SKM-1 treated with dmso at 0.1 percent for 144 hours (cell line): Measurements from ENCODE around the gene FAM20A.

Experiments used
- DNase-seq: peaks from one replicate; lab custom pipeline; 2025; ENCODE audit not compliant: unreplicated experiment; lab: John Stamatoyannopoulos, UW

Gene FAM20A

DNA sequence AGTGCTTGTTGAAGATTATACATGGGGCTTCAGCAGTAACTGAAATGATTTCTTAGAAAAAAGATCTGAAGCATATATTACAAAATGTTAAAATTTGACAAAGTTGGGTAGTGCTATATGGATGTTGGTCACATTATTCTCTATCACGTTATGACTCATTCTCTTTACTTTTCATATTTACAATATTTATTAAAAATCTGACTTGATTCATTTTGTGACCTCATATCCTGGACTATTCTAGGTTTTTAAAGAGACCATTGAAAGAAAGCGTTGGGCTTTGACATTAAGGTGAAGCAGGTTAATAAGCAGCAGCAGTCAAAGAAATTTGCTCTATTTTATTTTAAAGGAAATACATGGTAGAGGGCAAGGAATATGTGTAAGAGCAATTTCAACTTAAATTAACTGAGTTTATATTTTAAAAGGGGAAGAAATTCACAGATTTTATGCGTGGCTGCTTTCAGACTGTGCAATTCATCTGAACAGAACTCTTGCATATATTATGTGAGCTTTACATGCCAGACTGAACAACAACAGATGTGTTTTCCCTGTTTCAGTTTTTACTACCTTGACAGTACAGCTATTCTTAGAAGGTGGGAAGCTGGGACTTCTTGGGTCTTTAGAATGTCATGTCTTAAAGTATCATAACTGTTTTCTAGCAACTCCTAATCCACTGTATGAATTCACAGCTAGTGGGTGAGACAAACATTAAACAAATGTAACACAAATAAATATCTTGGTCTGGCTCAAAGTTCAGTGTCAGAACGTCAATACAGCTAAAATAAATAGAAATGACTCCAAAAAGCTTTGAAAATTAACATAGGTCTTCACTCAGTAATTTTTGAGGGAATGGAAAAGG, 10.4 kb upstream of the FAM20A start:
- no peak for DNase-seq

DNA sequence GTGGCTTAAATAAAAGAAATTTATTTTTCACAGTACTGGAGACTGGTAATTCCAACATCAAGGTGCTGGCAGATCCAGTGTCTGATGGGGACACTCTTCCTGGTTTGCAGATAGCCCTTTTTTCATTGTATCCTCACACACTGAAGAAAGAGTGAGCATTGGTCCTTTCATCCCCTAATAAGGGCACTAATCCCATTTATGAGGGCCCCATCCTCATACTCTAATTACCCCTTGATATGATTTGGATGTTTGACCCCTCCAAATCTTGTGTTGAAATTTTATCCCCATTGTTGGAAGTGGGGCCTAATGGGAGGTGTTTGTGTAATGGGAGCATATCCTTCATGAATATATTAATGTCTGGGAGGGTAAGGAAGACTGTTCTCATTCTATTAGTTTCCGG, 9.4 kb upstream of the FAM20A start:
- DNase-seq: no peak

DNA sequence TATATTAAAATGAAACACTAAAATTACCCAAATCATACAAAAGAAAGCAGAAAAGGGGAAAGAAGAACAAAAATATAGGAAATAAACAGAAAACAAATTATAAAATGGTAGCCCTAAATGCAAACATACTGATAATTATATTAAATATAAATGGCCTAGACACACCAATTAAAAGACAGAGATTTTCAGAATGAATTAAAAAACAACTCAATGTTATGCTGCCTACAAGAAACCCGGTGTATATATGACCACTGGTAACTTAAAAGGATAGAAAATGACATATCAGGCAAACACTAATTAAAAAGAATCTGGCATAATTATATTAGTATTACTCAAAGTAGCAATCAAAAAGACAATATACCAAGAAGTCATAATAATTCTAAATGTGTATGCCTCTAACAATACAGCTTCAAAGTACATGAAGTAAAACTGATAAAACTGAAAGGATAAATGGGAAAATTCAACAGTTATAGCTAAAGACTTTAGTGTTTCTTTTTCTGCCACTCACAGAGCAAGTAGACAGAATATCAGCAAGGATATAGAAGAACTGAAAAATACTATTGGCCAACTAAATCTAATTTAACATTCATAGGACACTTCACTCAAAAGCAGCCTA, 7.5 kb upstream of the FAM20A start:
- no peak for DNase-seq

DNA sequence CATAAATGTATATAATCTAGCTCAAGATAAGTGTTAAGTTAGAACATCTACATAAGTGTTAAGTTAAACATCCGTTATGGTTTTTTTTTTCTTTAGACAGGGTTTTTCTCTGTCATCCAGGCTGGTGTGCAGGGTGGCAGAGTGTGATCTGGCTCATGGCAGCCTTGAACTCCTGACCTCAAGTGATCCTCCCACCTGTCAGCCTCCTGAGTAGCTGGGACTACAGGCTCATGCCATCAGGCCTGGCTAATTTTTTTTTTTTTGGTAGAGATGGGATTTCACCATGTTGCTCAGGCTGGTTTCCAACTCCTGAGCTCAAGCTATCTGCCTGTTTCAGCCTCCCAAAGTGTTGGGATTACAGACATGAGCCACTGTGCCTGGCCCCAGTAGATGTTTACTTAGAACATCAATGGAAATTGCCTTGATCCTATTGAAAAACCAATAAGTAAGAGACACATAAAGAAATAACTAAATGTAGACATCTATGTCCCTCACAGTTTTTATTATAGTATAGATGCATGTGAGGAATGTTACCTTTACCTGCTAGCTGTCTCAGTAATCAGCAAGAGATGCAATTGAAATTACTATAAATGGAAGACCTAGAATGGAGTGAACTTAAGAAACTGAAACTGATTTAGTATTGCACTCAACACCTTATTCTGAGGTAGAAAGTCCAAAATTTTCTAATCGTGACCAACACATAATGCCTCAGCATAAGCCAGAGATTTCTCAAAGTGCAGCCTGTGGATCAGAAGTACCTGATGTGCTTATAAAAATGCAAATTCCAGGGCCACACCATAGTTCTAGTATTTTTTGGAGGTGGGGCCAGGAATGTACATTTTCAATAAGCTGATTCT, 5.5 kb upstream of the FAM20A start:
- DNase-seq: no peak

DNA sequence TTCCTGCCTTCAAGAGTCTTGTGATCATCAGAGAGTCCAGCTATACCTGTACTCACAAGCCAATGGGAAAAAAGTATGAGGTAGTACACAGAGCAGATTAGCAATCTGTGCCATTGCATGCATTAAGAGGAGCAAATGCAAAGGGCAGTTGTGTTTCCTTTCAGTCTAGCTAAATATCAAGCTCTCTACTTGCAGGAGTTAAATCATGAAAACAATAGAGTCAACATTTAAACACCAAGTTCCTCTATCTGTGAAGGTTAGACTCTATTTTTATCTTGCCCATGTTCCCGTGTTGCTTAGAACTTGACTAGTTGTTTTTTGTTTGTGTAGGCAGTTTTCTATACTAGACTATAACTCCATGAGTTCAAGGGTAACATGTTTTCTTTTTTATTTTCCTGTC, 4.7 kb upstream of the FAM20A start:
- no peak for DNase-seq

DNA sequence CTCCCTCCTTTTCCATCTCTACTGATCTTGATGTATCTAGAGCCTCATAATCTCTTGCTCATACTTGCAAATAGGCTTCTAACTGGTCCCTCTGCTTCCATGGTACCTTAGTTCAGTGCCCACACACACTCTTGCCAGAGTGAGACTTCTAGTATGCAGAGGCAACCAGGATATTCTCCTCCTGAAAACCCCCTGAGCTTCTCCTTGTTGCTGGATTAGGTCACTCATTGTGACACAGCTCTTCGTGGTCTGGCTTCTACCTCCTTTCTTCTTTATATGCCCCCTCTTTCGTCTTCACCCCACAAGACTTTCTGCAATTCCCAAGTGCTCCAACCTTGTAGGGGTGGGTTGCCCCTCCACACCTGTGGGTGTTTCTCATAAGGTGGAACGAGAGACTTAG, 2.5 kb upstream of the FAM20A start:
- DNase-seq: no peak

DNA sequence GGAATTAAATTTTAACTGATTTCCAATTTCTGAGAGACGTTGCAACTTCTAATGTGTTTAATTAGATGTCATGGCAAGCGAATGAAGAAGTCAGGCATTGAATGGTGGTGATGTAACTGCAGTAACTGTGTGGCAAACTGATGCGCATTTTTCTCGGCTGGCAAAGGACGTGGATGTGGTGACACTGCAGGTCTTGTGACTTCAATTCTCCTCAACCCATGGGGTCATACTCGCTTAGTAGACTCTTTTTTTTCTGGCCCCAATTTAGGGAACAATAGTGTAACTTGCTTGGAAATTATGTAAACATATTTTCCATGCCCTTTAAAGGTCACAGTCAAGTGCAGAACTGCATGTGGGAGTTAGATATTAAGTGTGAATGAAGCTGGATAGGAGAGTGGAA, 1.9 kb upstream of the FAM20A start:
- no peak for DNase-seq

DNA sequence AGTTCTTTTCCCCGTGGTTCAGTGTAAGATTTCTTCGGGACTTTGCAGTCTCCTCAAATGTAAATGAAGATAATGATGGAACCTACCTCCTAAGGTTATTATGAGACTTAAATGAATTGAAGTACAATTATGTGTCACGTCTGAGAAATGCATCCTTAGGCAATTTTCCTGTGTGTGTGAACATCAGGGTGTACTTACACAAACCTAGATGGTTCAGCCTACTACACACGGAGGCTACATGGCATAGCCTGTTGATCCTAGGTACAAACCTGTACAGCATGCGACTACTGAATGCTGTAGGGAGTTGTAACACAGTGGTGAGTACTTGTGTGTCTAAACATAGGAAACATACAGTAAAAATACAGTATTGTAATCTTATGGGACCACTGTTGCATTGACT, 1.1 kb upstream of the FAM20A start:
- no peak for DNase-seq

DNA sequence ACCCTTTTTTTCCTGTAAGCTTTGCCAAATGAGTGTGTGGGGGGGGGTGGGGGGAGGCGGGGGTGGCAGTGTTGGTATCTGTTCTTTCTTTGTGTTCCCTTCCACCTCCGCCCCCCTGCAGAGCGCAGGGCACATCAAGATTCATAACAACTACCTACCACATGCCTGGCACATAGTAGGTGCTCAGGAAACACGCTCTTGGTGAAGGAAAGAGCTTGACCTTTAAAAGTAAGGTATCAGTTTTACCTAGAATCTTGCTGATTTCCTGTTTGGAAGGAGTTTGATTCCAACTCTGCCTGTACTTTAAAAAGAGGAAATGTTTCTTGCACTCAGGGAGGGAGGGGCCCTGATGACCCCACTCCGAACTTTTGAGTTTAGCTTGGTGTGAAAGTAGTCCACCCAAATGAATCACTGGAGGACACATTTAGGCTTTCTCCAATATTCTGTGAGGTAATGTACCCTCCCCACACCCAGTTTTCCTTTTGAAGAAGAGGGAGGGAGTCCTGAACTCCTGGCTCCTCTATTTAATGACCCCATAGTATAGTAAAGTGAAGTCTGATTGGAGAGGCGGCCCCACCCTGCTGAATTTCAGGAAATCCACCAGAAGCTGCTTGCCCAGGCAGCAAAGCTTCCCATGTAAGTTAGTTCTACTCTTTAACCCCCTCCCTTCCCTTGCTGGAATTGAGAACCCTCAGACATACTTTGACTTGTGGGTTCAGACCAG, 560 bp upstream of the FAM20A start:
- no peak for DNase-seq

DNA sequence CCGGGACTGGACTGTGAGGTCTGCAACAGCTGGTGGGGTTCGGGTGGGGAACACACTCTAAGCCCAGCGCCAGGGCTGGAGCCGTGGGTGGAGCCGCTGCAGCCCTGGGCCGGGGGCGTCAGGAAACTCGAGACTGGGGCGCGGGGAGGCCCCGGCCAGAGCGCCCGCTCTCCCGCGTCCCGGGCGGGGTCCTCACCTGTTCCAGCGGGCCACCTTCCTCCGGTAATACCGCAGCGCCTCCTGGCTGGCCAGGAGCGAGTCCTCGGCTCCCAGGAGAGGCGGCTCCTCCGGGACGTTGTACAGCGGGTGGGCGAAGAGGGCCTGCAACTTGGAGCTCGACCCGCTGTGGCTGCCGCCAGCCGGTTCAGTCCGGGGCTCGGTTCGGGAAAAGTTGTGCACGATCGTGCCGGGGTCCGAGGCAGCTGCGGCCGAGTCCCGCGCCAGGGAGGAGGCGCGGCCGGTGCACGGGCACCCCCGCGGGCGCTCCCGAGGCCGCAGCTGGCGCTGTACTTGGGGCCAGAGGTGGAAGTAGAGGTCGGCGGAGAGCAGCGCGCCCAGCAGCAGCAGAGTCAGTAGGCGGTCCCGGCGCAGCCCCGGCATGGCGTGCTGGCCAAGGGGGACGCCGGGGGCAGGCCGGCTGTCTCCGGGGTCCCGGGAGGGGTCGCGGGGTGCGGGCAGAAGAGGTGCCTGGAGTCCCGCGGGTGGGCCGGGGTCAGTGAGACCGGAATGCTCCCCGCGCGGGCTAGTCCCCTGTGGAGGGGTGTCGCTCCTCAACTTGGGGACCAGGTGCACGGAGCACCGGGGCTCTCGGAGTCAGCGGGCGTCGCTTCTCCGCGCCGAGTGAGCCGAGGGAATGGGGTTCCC, 868 bp downstream of the FAM20A start:
- no peak for DNase-seq

DNA sequence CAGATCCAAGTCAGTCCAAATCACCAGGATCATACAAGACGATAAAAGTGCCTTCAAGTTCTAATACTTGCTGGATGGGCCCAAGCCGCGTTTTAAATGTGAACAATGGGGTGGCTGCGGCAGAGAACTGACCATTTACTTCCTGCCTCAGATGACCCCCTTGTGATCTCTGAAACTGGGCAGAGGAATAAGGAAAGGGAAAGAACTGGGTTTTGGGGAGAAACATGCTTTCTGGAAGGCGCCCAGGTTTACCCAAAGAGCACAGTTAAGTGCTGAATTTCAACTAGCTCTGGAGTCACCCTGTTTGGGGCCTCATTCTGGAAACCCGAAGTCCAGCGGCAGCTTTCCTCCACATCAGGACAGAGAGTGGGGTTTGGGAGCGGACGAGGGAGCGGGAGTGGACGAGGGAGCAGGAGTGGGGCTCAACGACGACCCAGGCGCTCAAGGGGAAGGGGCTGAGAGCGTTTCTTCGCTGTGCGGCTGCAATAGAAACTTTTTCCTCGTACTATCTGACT, 1.6 kb downstream of the FAM20A start:
- DNase-seq: no peak

DNA sequence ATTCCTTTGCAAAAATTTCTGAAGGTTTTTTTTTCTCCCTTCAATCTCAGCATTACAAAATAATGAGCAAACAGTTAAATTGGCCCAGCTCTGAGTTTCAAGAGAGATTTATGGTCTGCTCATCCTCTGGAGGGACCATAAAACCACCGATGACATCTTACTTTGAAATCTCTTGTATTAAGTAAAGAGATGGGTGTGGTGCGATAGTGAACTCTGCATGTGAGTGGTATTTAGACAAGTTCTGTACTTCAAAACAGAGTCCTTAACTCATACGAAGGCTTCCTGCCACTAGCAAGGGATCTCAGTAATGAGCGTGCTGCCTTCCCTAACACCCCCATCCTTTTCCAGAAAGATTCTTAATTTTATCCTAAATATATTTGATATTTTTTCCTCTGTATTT, 2.1 kb downstream of the FAM20A start:
- DNase-seq: no peak

DNA sequence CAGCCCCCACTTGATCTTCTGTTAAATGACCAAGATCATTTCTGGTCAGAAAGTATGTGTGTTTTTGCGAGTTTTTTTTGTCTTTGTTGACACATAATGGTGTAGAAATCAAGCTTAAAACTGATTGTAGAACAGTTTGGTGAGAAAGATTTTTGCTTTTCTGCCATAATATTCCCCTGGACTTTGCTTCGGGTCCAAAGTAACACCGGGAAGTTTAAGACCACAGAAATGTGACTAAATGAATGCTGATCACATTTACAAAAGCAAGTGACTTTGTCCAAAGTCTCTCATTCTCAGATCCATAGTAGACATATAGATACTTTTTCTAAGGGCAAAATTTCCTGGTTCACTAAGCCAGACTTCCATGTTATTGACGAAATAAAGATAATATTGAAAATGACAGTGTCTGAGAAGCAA, 2.6 kb downstream of the FAM20A start:
- DNase-seq: no peak

DNA sequence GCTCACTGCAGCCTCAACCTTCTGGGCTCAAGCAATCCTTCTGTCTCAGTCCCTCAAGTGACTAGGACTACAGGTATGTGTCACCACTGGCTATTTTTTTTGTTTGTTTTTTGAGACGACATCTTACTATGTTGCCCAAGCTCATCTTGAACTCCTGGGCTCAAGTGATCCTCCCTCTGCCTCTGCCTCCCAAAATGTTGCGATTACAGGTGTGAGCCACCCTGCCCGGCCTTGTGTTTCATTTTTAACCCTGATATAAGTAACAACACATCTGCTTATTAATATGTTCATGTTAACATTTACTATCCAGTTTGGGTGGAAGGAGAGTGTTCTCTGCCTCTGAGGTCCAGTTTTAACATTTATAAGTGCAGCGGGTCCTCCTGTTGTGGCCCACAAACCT, 3.1 kb downstream of the FAM20A start:
- no peak for DNase-seq

DNA sequence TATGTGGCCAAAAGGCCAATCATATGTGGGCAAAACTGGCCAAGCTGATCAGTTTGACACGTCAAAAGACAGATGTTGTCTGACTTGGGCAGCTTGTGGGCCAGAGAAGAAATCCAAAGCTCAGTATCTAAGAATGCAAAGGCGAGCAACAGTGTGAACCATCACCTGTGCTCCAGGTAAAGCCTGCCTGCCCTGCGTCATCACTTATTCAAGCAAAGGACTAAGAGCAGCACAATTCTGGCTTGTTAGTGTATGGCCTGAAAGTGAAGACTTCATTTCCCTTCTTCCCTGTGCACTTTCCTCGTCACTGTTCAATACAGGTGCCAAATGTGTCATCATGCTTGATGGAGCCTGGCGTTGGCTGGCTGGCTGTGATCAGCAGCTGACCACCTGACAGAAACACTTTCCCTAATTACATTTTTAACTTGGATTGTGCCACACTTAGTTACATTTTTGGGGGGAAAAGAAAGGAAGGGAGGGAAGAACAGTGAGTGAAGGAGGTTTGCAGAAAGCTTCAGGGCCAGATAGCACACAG, 4.7 kb downstream of the FAM20A start:
- no peak for DNase-seq

DNA sequence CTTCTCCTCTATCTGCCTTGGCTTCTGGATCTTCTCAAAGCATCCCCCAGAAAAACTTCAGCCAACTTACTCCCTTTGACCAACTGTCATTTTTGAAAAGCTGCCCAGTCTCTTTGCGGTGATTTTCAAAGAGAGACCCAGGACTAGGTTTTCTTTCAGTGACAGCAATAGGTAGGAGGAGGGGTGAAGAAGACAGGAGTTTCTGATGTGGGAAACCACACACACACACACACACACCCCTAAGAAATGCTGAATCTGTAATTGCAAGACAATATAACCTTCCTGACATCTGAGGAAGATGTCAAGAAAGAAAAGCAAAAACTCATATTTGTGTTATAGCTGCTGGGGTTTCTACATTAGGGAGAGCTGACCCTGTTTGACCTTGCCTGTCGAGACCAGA, 5.2 kb downstream of the FAM20A start:
- DNase-seq: no peak

DNA sequence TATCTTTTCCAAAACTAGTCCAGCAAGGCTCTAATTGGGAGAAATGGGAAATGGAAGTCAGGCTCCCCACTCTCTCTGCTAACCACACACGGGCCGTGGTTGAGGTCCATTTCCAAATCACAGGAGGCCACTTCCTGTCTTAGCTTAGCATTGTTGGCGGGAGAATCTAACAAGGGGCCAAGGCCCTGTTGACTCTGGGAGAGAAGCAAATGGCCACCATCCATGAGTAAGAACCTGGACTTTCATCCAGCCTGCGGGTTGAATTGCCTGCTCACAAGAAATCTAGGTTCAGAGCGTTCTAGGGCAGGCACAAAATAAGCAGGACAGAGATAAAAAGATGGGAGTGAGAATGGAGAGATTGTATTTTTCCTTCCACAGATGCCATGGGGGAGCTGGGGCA, 5.7 kb downstream of the FAM20A start:
- no peak for DNase-seq

DNA sequence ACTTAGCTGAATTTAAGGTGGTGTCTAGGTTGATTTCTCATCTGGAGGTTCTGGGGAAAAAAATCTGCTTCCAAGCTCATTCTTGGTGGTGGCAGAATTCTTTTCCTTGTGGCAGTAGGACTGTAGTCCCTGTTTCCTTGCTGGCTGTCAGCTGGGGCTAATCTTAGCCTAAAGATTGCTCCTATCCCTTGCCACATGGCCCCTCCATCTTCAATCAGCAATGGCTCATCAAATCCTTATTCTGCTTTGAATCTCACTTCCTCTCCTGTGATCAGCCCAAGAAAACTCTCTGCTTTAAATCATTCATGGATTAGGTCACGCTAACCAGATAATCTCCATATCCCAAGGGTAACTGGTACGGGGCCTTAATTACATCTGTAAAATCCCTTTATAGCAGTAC, 6.6 kb downstream of the FAM20A start:
- no peak for DNase-seq

DNA sequence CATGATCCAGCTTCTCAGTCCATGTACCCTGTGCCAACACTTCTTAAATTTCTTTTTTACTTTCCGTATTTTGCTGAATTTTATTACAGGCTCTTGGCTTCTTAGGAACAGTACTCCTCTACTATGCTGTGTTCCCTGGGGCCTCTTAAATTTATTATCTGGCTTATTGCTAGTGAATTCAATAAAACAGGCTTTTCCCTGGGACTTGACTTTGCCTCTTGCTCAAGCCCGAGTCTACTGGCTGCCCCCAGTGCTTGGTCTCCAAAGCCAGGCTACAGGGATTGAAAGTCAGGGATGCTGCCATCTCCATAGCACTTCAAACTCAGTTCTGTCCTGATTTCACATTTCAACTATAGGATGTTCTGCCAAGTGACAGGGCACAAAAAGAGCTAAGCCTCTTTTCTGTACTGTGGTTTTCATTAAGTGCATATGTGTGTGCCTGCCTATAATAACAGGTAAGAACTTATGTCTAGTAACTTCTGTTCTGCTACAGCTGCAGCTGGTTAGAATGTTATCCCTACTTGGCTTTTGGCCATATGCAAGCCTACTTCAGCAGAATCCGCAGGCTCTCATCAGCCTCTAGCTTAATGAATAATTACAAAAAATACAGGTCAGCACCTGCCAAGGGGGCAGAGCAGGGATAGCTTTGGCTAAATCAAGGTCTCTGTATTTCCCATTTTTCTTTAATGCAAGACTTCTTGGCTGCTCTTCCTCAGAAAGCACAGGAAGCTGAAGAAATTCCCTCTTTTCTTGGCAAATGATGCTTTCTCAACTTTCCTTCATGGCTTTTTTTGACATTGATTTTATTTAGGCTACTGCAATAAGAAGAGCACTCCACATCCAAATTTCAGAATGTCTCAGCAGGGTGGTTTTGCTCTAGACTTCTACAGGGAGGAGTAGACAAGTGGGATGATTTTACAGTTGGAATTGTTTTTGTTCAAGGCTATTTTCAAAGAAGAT, 8.2 kb downstream of the FAM20A start:
- no peak for DNase-seq
